Prostate gland (tissue), 2 donors: ENCODE results near the gene TMEM119.

Experiments used
- CTCF ChIP-seq, 4 experiments: fragments of 200-600 bp in 2 of 4; fragments of 450-650 bp in 2 of 4; sonication (generic) in 2 of 4; IDR thresholded peaks; 1 replicate in 3 of 4; 2 replicates in 1 of 4; pipeline ENCODE4 v1.5.1; 2016 to 2019; ENCODE audit warnings: antibody characterized with exemption in 4 of 4, mild to moderate bottlenecking in 2 of 4, moderate library complexity in 2 of 4
- POLR2A ChIP-seq: fragments of 450-650 bp; IDR thresholded peaks from one replicate; pipeline ENCODE4 v1.6.1; 2016; ENCODE audit warnings: antibody characterized with exemption, mild to moderate bottlenecking

- TF ChIP-seq CTCF (IDR thresholded peaks at IDR 0.05) (no peak), POLR2A (no peak)
Observed at GRCh38 chr12:108553799-108554198, 44.1 kb downstream of the TMEM119 start.
